Kidney (tissue), 14 donors: ENCODE data around the gene FBF1. TPM values are rescaled to one million over a fixed set of nuclear protein-coding genes. Genes with fewer than 3 reads are reported as not detected.

Source experiments
- DNase-seq, 5 donors: peaks; one replicate each; pipeline ENCODE4 v3.0.0-alpha.2; 2013 to 2020
- FAIRE-seq: peaks from 2 replicates; lab custom pipeline; 2012; peaks lifted over from hg19 to GRCh38; lab: Jason Lieb, UNC
- H3K27ac ChIP-seq, 2 donors: one replicate each; pipeline ENCODE4 v1.7.0; 2013; ENCODE audit warnings: low read depth in 2 of 2, low read length in 2 of 2, inconsistent platforms in 1 of 2
- H3K27me3 ChIP-seq: one replicate; pipeline ENCODE4 v1.7.1; 2013; ENCODE audit warnings: low read length, inconsistent platforms; ENCODE audit not compliant: control insufficient read depth, insufficient read depth
- H3K36me3 ChIP-seq, 3 donors: one replicate each; pipeline versions ENCODE4 v1.7.0 to v1.7.1; 2013; ENCODE audit warnings: low read length in 3 of 3, control low read depth in 1 of 3, inconsistent platforms in 1 of 3; ENCODE audit not compliant: insufficient read depth in 3 of 3, control insufficient read depth in 2 of 3
- H3K4me1 ChIP-seq, 3 donors: one replicate each; pipeline versions ENCODE4 v1.7.0 to v1.7.1; 2013; ENCODE audit warnings: low read length in 3 of 3, inconsistent platforms in 1 of 3, low read depth in 1 of 3; ENCODE audit not compliant: control insufficient read depth in 2 of 3, insufficient read depth in 2 of 3
- H3K4me3 ChIP-seq, 3 donors: one replicate each; pipeline versions ENCODE4 v1.7.0 to v1.8.1; 2013; ENCODE audit warnings: low read length in 3 of 3, control low read depth in 1 of 3, inconsistent platforms in 1 of 3
- H3K9ac ChIP-seq, 3 donors: one replicate each; pipeline versions ENCODE4 v1.7.0 to v1.7.1; 2013; ENCODE audit warnings: low read length in 3 of 3, control low read depth in 1 of 3, inconsistent platforms in 1 of 3
- H3K9me3 ChIP-seq, 3 donors: one replicate each; pipeline versions ENCODE4 v1.7.0 to v1.7.1; 2013; ENCODE audit warnings: low read length in 3 of 3, control low read depth in 1 of 3, inconsistent platforms in 1 of 3; ENCODE audit not compliant: control insufficient read depth in 2 of 3, insufficient read depth in 1 of 3
- intact Hi-C: fragments of 100-400 bp; cut with DNase I; formaldehyde crosslinking; loops from one replicate; pipeline ENCODE4 v1.11.1; 2022
- polyA plus RNA-seq: library from polyadenylated mRNA; stranded (reverse); fragments of 350-450 nt; fragmentation: Illumina TruSeq; extraction: RNeasy Lipid Tissue Mini Kit (QIAGEN cat#74804); gene quantifications from one replicate; pipeline ENCODE4 v1.2.3, GENCODE V29; 2014; ENCODE audit warnings: low read depth, low replicate concordance; ENCODE audit not compliant: insufficient read depth
- total RNA-seq: library from RNA; stranded (reverse); fragmentation: NEBNext Ultra II Directional; extraction: Animal tissue kit (Norgen Biotek cat#: 25700); gene quantifications from one replicate; pipeline ENCODE4 v1.2.1, GENCODE V29; 2021
- TF ChIP-seq, protein P1 (sequence below): IDR thresholded peaks from 3 replicates; pipeline ENCODE4 v1.5.1; 2012; ENCODE audit warnings: mild to moderate bottlenecking, moderate library complexity, borderline replicate concordance; ENCODE audit not compliant: insufficient read depth; ENCODE audit errors: extremely low read depth
- donor health status: control.
- donor health status: control.
- donor health status: control.
- donor health status: control.
- donor health status: control.
- donor health status: DM: yes; HTN: yes; CAD: no.
- donor health status: Normal renal cell carcinoma (clear cell type).

Gene FBF1
- total and polyA plus RNA-seq, 2 donors from 2014 or later: 5.7 to 11.5 TPM

DNA sequence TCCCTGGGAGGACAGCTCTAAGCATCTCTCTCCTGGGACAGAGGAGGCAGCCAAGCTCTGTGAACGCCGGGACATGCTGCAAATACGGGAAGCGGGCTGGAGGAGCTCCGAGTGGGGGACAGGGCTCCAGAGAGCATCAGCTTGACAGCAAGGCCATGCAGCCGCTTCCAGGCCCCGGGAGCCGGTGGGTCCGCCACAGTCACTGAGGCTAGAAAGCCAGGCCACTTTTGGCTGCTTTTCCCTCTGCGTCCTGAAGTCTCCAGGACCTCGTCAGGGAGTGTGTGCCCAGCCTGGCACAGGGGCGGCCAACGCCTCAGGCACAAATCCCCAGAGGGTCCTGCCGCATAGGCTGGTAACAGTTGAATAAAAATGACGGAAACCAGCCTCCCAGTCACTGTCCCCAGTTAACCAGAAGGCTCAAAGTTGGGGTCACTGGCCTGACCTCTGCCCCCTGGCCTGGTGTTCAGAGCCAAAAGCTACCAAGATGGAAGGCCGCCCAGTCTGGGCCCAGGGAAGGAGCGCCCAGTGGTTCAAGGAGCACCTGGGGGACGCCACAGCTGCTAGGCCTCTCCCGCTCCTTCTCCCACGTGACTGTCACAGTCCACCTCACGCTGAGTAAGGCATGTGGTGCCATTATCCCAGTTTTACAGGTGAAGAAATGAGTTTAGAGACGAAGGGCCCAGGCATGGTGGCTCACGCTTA lies 40.9 kb downstream of the FBF1 start:
- no peak overlapping the region for H3K9ac ChIP-seq
- H3K27me3 ChIP-seq: no peaks in the 10 kb centered on the region
- DNase-seq (peak in 1 of 5 donors; percentile 74), FAIRE-seq (no peak)
- intact Hi-C loops: no loop called here
- peaks cover 0 to 12% (median 9%) of the 10 kb centered on the region in 3 donors for H3K4me1 ChIP-seq
- H3K36me3 ChIP-seq: peaks cover 0 to 26% (median 12%) of the 10 kb centered on the region in 3 donors
- TF ChIP-seq, protein P1, sequence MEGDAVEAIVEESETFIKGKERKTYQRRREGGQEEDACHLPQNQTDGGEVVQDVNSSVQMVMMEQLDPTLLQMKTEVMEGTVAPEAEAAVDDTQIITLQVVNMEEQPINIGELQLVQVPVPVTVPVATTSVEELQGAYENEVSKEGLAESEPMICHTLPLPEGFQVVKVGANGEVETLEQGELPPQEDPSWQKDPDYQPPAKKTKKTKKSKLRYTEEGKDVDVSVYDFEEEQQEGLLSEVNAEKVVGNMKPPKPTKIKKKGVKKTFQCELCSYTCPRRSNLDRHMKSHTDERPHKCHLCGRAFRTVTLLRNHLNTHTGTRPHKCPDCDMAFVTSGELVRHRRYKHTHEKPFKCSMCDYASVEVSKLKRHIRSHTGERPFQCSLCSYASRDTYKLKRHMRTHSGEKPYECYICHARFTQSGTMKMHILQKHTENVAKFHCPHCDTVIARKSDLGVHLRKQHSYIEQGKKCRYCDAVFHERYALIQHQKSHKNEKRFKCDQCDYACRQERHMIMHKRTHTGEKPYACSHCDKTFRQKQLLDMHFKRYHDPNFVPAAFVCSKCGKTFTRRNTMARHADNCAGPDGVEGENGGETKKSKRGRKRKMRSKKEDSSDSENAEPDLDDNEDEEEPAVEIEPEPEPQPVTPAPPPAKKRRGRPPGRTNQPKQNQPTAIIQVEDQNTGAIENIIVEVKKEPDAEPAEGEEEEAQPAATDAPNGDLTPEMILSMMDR: no peak
- no peaks in the 10 kb centered on the region for H3K9me3 ChIP-seq
- no peak overlapping the region for H3K27ac ChIP-seq
- H3K4me3 ChIP-seq: no peak overlapping the region

DNA sequence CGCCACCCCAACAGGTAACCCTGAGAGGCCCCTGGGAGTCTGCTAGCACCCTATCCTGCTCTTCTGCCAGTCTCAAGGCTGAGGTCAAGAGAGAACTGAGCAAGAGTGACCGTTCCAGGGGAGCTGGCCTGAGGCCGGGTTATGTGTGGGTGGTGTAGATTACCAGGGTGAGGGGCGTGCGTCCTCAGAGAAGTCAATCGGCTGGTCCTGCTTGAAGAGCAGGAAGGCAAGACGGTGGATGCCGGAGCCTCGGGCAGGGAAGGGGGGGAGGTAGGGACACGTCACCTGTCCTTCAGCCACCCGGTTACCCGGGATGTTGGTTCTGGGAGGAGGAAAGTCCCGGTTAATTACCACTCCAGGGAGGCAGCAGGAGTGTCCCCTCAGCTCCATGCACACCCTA lies 41.5 kb downstream of the FBF1 start:
- H3K9ac ChIP-seq: no peak overlapping the region
- H3K27ac ChIP-seq: no peak overlapping the region
- no peak for FAIRE-seq
- DNase-seq: peak in 1 of 5 donors; percentile 76
- intact Hi-C loops: no loop called here
- H3K27me3 ChIP-seq: no peaks in the 10 kb centered on the region
- peaks cover 0 to 26% (median 12%) of the 10 kb centered on the region in 3 donors for H3K36me3 ChIP-seq
- peaks cover 0 to 17% (median 9%) of the 10 kb centered on the region in 3 donors for H3K4me1 ChIP-seq
- H3K4me3 ChIP-seq: no peak overlapping the region
- TF ChIP-seq, protein P1: no peak
- no peaks in the 10 kb centered on the region for H3K9me3 ChIP-seq

DNA sequence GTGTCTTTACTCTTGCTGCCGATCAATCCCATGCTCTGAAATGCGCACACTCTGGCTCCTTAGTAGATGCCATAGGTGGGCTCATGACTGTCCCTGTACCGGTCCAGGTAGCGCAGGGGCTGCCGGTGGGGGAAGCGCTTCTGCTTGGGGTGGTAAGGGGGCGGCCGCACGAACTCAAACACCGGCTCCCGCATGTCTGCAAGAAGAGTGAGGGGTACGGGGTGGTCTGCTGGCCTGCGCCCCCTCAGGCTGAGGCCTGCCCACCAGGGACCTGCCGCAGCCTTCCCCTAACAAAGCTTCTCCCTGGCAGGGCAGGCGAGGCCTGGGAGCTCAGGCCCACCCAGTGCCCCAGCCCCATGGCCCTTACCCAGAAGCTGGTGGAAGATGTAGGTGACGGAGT lies 42.1 kb downstream of the FBF1 start:
- no peak overlapping the region for H3K4me3 ChIP-seq
- H3K36me3 ChIP-seq: peaks cover 0 to 26% (median 12%) of the 10 kb centered on the region in 3 donors
- DNase-seq: peak in 1 of 5 donors; percentile 77
- H3K9ac ChIP-seq: no peak overlapping the region
- FAIRE-seq: no peak
- H3K27me3 ChIP-seq: no peaks in the 10 kb centered on the region
- TF ChIP-seq, protein P1: no peak
- no peak overlapping the region for H3K27ac ChIP-seq
- H3K4me1 ChIP-seq: peaks cover 0 to 18% (median 9%) of the 10 kb centered on the region in 3 donors
- H3K9me3 ChIP-seq: no peaks in the 10 kb centered on the region
- intact Hi-C loops: no loop called here
